NT2/D1 (cell line): Measurements from ENCODE around the gene VAMP2.
A peak's percentile ranks its signal among the peaks of the same experiment; 100 is the strongest.

Experiments
- DNase-seq: peaks from one replicate; pipeline ENCODE4 v3.0.0-alpha.2; 2011; ENCODE audit warnings: low read depth, low spot score
- H3K27me3 ChIP-seq: 2 replicates; pipeline ENCODE4 v1.6.0; 2011; ENCODE audit warnings: mild to moderate bottlenecking; ENCODE audit not compliant: insufficient read length, insufficient read depth
- H3K36me3 ChIP-seq: 2 replicates; pipeline ENCODE4 v1.6.1; 2011; ENCODE audit warnings: mild to moderate bottlenecking, low read length, mixed read lengths; ENCODE audit not compliant: insufficient read depth, insufficient read length
- H3K4me1 ChIP-seq: 2 replicates; pipeline ENCODE4 v1.5.1; 2011; ENCODE audit not compliant: insufficient read depth, insufficient read length
- H3K4me3 ChIP-seq: 2 replicates; pipeline ENCODE4 v1.5.1; 2011; ENCODE audit warnings: low read depth; ENCODE audit not compliant: insufficient read length
- H3K9ac ChIP-seq: 2 replicates; pipeline ENCODE4 v1.6.0; 2011; ENCODE audit warnings: low read depth; ENCODE audit not compliant: insufficient read length
- H3K9me3 ChIP-seq: 2 replicates; pipeline ENCODE4 v1.5.1; 2011; ENCODE audit warnings: mild to moderate bottlenecking, low read length; ENCODE audit not compliant: insufficient read depth
- SUZ12 ChIP-seq: IDR thresholded peaks from 2 replicates; pipeline ENCODE4 v1.6.1; 2011; ENCODE audit not compliant: insufficient read length, insufficient read depth; ENCODE audit errors: extremely low read depth
- YY1 ChIP-seq: IDR thresholded peaks from 2 replicates; pipeline ENCODE4 v1.6.1; 2011; ENCODE audit not compliant: insufficient read length, insufficient read depth
- ZNF274 ChIP-seq: IDR thresholded peaks from 2 replicates; pipeline ENCODE4 v1.6.1; 2011; ENCODE audit warnings: mild to moderate bottlenecking, low read depth, low read length

The VAMP2 gene

GRCh38 chr17:8131844-8132441 lies 30.8 kb downstream of the VAMP2 start:
- no peak overlapping the region for H3K9ac ChIP-seq
- peaks cover 4% of the 10 kb centered on the region for H3K4me1 ChIP-seq
- H3K4me3 ChIP-seq, result no peak overlapping the region
- DNase-seq, result no peak
- H3K9me3 ChIP-seq, result no peaks in the 10 kb centered on the region
- TF ChIP-seq ZNF274 (no peak), SUZ12 (no peak), YY1 (no peak)
- H3K36me3 ChIP-seq, result no peaks in the 10 kb centered on the region
- peaks cover 32% of the 10 kb centered on the region for H3K27me3 ChIP-seq

GRCh38 chr17:8128125-8128784 lies 34.5 kb downstream of the VAMP2 start:
- H3K4me1 ChIP-seq, result peaks cover 5% of the 10 kb centered on the region
- H3K9ac ChIP-seq, result no peak overlapping the region
- DNase-seq, result no peak
- no peaks in the 10 kb centered on the region for H3K36me3 ChIP-seq
- H3K9me3 ChIP-seq, result no peaks in the 10 kb centered on the region
- H3K4me3 ChIP-seq, result no peak overlapping the region
- TF ChIP-seq SUZ12 (no peak), YY1 (no peak), ZNF274 (no peak)
- H3K27me3 ChIP-seq, result peaks cover 59% of the 10 kb centered on the region

GRCh38 chr17:8126491-8127066 lies 36.2 kb downstream of the VAMP2 start:
- TF ChIP-seq ZNF274 (no peak), YY1 (no peak), SUZ12 (no peak)
- no peaks in the 10 kb centered on the region for H3K36me3 ChIP-seq
- peak overlapping the region; percentile 34 for H3K4me3 ChIP-seq
- no peak overlapping the region for H3K9ac ChIP-seq
- H3K9me3 ChIP-seq, result no peaks in the 10 kb centered on the region
- H3K27me3 ChIP-seq, result peaks cover 74% of the 10 kb centered on the region
- peaks cover 2% of the 10 kb centered on the region for H3K4me1 ChIP-seq
- DNase-seq, result no peak

- Histone ChIP-seq H3K27me3 (peaks cover 74% of the 10 kb centered on the region), H3K4me3 (peak overlapping the region; percentile 34), H3K4me1 (peaks cover 2% of the 10 kb centered on the region), H3K9me3 (no peaks in the 10 kb centered on the region), H3K9ac (no peak overlapping the region), H3K36me3 (no peaks in the 10 kb centered on the region)
- DNase-seq, result no peak
- TF ChIP-seq YY1 (no peak), ZNF274 (no peak), SUZ12 (no peak)
These were observed 36.7 kb downstream of the VAMP2 start for GRCh38 chr17:8125947-8126490.

- Histone ChIP-seq H3K27me3 (peaks cover 73% of the 10 kb centered on the region), H3K9me3 (no peaks in the 10 kb centered on the region), H3K4me1 (peaks cover 2% of the 10 kb centered on the region), H3K9ac (peak overlapping the region; percentile 33), H3K36me3 (no peaks in the 10 kb centered on the region), H3K4me3 (peak overlapping the region; percentile 53)
- no peak for DNase-seq
- TF ChIP-seq YY1, result no peak
- TF ChIP-seq ZNF274, result no peak
- TF ChIP-seq SUZ12, result no peak
These were observed 37.4 kb downstream of the VAMP2 start for GRCh38 chr17:8125154-8125946.

GRCh38 chr17:8124350-8125153 lies 38.2 kb downstream of the VAMP2 start:
- Histone ChIP-seq H3K9me3 (no peaks in the 10 kb centered on the region), H3K4me3 (peak overlapping the region; percentile 53), H3K9ac (peak overlapping the region; percentile 76), H3K27me3 (peaks cover 65% of the 10 kb centered on the region), H3K36me3 (no peaks in the 10 kb centered on the region), H3K4me1 (peaks cover 2% of the 10 kb centered on the region)
- no peak for DNase-seq
- TF ChIP-seq YY1 (no peak), ZNF274 (no peak), SUZ12 (no peak)
